NCI-H1694 treated with DMSO at 0.1 percent for 48 hours (cell line): ENCODE results near the gene KRT36.

Source experiments
- DNase-seq: peaks from one replicate; lab custom pipeline; 2025; lab: John Stamatoyannopoulos, UW

The KRT36 gene

DNA sequence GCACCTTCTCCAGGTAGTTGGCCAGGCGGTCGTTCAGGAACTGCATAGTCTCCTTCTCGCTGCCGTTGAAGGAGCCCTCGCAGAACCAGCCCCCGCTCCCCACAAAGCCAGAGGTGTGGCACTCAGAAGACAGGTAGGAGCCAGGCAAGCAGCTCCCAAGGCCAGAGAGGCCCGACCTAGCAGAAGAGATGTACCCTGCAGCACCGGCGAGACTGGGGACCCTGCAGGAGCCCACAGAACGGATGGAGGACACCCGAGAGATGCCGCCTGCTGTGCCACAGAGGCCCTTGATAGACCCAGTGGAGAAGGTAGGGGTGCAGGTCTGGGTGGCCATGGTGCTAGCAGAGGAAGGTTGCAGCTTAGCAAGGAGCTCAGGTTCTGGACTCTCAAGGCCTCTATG lies at the start of gene KRT36:
Gene KRT36, minus strand, starts transcription at position 380 of the 400 bp plus-strand sequence. Its CDS starts 46 bp downstream, at position 334.
- DNase-seq = no peak

DNA sequence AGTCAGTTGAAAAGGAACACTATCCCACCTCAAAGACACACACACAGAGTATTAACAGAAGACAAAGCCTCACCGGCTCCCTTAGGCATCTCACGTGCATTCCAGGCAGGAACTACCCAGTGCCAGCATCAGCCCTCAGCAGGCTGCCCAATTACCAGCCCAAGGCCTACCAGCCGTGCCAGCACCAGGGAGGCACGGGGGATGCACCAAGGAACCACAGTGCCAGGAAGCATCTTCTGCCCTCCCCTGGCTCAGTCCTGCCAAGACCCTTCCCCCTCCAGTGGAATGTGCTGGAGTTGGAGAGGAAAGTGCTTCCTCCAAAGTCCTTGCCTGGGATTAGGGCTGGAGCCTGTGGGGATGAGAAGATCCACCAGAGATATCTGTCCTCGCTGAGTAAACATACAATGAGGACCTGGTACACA lies 49.4 kb upstream of the KRT36 start:
- DNase-seq = no peak

DNA sequence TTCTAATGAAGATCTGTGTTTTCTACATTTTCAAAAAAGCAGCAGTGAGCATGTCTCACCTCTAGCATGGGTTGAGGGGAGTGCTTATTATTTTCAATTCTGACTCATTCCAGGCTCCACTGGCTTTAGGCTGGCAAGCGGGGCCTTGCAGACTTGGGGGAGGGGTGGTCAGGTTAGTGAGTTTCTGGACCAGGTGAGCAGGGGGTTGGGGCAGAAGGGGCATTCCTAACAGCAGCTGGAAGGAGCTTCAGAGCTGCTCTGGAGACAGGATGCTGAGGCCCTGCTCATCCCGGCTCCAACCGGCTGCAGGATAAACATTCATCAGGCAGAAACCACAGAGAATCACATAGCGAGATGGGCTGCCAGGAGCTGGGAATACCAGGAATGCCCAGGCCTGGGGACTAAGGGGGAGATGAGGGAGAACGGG lies 48.9 kb upstream of the KRT36 start:
- DNase-seq = no peak

DNA sequence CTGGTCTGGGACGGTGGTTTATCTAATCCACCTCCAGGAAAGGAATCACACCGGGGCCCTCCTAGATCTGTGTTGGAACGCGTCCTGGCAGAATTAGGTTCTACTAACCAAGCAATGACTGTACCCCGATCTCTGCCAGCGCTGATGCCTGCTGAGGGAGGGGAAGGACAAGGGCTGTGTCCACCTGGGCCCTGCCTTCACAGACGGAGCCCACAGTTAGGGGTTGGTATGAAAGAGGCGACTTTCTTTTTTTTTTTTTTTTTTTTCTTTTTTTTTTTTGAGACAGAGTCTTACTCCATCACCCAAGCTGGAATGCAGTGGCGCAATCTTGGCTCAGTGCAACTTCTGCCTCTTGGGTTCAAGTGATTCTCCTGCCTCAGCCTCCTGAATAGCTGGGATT lies 48.3 kb upstream of the KRT36 start:
- DNase-seq = no peak

DNA sequence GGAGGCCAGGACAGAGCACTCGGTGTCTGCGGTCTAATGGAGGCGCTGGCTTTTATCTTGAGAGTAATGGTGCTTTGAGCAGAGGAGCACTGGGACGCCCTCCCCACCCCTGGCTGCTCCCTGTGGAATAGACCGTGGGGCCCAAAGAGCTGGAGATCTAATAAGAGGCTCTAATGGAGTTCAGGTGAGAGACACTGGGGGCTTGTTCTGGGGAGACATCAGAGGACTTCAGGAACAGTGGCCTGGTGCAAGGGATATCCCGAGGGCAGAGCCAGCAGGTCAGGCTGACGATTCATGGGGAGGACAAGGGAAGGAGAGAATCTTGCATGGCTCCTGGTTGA lies 47.9 kb upstream of the KRT36 start:
- DNase-seq = no peak

DNA sequence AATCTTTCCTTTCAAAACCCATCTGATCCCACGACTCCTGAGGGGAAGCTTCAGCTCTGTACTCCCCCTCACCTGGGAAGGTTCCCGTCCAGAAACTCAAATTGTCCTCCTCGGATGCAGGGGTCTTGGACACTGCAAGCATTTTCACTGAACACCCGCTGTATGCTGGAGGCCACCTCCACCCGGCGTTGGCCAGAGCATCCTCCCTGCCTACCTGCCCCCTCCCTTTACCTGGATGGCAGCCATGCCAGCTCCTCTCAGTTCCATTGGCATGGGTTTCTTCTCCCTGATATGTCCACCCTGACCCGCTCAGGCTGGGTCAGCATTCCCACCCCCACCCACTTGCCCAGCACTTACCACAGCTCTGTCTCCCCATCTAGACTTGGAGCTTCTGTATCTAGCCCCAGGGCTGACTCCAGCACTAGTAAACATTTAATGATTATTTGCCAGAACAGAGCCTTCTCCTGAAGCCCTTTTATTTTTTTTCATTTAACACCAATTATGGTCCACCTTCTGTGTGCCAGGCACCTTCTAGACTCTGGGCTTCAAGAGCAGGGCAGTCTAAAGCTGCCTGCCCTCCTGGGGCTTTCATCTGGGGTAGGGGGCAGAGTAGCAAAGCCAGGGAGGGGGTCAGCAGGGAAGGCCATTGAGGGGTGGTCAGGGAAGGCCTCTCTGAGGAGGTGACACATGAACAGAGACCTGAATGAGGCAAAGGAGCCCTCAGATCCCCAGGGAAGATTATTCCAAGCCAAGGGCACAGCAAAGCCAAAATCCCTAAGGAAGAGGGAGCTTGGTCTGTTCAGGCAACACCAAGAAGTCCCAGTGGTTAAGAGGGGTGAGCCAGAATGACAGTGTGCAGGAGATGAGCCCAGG lies 47.3 kb upstream of the KRT36 start:
- no peak for DNase-seq

DNA sequence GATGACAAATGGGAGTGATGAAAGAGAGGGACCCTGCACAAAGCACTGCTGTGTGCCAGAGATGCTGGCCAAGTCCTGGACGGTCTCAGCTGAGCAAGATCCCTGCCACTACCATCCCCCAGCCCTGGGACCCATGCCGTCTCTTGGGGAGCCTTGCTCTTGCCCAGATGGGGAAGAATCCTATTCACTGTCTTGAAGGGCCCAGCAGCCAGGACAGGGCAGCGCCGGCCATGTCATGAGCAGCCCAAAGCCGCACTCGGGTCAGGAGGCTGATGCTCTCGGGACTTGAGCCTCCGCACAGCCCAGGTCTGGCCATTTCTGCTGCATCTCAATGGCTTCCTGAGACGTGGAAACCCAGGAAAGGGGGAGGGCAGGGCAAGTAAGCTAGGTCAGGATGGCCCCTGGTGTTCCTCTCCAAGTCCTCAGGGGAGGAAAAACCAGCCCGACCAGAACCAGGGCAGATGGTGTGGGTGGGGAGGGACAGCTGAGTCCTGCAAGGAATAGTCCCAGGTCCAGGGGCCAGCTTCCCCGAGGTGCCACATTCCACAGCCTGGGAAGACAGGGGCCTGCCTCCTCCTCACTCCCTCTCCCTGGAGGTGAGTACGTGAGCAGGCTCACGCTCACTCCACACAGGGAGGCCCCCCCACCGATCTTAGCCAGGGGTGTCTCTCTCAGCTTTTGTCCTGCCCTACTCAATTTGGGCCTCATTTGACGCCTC lies 46.2 kb upstream of the KRT36 start:
- no peak for DNase-seq

DNA sequence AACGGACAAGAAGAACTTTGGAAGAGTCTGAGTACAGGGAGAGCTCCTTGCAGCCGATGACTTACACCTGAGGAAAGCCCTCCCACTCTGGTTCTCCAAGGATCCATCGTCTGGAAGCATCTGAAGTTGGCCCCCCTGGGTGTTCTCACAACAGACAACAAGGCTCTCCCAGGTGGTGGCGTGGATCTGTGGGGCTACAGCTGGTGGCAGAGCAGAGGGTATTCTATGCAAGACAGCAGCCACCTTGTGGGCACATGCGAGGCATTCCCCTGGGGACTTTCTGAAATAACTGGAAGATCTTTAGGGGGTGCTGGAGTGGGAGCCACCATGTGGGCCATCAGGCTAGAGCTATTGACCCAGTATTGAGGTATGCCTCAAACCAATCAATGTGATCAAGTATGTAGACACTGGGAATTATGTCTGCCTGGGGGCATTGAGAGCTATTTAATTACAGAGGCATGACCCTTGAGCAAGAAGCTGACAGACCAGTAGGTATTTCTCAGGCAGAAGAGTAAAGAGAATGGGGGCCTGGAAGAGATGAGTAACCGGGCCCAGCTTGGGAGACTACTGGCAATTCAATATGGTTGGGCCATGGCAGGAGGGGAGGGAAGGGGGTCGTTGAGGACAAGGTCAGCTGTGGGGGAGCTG lies 45.3 kb upstream of the KRT36 start:
- no peak for DNase-seq

DNA sequence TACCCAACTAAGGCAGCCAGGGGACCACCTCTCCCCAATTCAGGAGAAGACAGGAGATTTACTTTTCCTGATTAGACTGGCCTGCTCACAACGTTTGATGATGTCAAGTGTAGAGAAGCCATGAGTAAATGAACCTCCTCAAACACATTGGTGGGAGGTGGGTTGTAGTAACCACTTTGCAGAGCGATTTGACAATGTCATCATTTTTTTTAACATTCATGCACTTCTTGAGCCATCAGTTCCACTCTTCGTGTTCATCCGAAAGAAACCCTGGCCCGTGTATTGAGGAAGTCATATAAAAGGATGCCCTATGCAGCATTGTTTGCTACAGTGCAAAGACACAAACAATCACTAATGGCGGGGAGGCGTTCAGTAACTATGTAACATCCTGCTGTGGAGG lies 43.9 kb upstream of the KRT36 start:
- DNase-seq = no peak

DNA sequence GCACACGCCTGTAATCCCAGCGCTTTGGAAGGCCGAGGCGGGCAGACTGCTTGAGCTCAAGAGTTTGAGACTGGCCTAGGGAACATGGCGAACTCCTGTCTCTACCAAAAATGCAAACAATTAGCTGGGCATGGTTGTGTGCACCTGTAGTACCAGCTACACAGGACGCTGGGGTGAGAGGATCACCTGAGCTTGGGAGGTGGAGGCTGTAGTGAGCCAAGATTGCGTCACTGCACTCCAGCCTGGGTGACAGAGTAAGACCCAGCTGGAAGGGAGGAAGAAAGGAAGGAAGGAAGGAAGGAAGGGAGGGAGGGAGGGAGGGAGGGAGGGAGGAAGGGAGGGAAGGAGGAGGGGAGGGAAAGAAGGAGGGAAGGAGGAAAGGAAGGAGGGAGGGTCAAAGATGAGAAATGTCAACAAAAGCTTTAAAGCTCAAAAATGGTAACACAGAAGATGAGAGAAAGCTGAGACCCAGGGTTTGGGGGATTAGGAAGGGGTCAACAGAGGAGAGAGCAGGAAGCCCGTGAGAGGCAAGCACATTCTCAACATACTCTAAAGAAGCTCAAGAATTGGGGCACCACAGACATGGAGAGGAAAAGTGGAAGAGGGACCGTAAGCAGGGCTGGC lies 43.3 kb upstream of the KRT36 start:
- DNase-seq = no peak

DNA sequence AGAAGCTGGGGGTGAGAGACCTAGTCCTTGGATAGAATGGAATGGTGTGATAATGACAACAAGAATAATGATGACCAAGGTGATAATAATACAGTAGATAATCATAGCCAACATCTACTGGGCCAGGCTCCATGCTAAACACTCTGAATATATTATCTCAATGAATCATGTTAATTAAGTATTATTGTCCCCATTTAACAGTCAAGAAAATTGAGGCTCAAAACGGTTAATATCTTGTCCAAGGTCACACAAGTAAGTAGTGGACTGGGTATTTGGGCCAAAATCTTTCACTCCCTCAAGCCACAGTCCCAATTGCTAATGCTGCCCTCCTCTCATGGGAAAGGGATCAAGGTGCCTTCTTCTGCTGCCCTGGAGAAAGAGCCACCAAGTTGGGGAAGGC lies 42.3 kb upstream of the KRT36 start:
- DNase-seq = no peak

DNA sequence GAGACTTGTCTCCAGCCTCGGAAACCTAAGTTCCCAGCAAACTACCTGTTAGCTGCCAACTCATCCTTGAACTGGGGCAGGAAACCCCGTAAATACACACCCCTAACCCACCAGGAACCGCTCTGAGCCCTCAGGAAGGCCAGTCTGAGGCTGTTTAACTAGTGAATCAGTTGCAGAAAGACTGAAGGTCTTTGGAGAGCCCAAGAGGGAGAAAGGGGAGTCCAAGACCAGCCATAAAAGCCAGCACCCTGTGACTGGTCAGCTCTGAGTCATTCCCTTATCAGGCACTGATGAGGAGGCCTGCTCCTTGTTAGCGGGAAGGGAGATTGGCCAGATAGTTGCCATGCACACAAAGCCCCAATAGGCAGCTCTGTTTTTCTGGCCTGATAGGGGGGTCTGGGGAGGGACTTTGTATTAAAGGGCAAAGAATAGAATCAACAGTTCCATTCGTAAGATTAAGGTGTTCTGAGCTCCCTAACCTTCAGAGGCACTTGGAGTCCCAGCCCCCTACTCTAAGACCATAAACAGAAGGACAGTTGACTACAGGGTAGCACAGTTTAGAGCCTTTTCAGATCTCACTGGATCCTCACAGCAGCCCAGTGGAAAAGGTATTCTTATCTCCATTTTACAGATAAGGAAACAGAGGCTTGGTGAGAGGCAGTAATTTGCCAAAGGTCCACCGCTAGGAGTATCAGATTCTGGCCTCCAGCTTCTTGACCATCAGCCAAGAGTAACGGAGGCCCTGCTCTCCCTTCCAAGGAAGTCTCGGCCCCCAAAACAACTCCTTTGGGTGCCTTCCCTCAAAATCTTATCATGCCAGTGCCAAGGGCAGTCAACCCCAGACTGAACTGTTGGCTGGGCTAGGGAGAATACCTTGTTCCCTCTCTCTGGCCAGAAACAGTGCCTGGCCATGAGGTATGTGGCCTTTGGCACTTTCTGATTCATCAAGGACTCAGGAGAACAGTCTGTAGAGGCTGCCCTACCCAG lies 40.6 kb upstream of the KRT36 start:
- DNase-seq = no peak

DNA sequence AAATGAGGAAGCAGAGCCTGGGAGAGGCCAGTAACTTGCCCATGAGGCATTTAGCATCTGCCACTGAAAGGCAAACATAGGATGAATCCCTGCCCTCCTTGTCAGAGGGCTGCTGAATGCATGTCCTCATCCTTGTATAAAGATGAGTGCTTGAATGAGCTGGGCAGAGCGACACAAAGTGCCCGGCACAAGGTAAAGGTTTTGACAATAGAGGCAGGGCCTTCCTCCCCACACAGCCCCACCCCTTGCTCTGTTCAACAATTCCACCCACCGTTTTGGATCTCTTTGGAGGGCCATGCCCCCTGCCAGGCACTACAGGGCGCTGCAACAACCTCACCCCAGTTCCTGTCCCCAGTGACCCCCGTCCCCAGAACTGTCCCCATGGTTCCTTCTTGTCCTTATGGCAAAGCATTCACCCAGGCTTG lies 39.8 kb upstream of the KRT36 start:
- no peak for DNase-seq

DNA sequence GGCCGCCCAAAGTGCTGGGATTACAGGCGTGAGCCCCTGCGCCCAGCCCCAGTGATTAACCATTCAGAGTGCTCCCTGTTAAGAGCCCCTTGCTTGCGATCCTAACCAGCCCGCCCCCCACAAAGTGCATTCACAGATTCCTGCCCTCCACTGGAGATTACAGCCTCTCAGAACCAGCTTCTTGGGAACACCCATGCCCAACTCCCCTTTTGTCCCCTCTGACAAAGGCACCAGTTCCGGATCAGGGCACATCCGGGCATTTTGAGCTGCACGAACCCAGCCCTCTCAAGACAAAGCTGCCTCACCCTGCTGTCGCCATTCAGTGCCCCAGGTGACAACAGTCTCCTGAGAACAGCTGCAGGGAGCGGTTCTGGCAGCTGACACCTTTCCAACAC lies 39.2 kb upstream of the KRT36 start:
- DNase-seq = peak; percentile 15

DNA sequence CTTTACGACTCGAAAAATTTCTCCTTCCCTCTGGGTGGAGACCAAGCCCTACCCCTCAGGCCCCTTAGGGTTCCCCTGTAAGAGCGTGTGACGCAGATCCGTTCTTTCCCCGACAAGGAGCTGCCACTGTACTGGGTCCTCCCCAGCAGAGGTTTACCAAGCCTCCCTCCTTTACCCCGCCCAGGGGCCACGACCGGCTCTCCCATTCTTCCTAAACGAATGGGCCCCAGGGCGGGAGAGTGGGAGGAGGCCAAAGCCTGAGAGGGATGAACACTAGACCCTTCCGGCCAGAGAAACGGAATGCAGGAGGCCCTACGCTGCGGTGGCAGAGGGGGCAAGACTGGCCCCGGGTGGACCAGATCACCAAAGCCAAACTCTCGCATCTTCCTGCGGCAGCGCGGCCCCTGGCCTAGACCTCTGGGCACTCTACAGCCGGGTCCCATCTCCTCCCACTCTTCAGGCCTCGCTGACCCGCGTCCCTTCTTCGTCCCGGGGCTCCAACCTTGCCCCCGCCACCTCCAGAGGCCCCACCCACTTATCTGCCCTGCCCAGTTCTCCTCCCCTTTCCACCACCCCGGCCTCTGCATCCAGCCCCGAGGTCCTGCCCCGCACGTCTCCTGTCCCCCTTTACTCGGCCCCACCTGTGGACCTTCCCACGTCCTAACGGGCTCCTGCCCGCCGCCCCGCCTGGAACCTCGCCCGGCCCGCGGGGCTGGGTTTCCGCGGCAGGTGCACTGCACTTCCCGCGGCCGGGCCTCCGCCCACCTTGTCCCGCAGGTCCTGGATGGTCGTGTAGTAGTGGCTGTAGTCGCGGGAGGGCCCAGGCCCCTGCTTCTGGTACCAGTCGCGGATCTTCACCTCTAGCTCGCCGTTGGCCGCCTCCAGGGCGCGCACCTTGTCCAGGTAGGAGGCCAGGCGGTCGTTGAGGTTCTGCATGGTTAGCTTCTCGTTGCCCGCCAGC lies 37.6 kb upstream of the KRT36 start:
- DNase-seq = no peak

DNA sequence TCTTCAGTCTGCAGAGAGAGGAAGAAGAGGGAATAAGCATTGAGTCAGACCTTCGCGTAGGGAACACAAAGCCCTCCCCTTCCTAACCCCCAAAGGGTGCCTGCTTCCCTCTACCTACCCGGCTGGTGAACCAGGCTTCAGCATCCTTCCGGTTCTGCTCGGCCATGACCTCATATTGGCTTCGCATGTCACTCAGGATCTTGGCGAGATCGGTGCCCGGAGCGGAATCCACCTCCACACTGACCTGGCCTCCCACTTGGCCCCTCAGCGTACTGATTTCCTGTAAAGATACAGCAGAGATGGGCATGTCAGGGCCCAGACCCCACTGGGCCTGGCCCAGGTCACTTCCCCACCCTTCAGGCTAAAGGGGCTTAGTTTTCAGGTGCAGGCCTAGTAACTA lies 34.6 kb upstream of the KRT36 start:
- DNase-seq = no peak

DNA sequence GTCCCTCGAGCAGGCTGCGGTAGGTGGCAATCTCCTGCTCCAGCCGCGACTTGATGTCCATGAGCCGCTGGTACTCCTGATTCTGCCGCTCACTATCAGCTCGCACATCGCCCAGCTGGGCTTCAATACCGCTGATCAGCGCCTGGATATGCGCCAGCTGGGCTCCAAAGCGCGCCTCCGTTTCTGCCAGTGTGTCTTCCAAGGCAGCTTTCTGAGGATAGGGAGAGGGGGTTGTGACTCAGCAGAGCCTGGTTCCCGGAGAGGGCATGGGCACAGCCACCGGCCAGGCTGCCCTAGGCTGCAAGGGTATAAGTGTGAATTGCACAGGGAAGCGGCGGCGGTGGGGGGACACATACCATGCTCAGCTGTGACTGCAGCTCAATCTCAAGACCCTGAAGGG lies 34.1 kb upstream of the KRT36 start:
- DNase-seq = peak; percentile 33

DNA sequence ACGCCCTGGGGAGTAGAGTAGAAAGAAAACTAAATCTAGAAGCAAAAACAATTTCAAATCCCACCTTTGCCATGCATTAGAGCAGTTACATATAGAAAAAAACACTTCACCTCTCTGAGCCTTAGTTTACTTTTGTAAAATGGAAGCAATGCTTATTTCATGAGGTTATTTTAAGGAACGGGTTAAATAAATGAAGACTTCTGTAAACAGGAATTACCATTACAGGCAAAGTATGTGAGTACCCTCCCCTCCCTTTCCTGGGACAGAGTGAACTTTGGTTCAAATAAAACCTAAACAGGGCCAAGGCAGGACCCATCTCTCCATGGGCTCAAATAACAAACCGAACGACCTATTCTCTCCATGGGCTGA lies 33.5 kb upstream of the KRT36 start:
- DNase-seq = no peak

DNA sequence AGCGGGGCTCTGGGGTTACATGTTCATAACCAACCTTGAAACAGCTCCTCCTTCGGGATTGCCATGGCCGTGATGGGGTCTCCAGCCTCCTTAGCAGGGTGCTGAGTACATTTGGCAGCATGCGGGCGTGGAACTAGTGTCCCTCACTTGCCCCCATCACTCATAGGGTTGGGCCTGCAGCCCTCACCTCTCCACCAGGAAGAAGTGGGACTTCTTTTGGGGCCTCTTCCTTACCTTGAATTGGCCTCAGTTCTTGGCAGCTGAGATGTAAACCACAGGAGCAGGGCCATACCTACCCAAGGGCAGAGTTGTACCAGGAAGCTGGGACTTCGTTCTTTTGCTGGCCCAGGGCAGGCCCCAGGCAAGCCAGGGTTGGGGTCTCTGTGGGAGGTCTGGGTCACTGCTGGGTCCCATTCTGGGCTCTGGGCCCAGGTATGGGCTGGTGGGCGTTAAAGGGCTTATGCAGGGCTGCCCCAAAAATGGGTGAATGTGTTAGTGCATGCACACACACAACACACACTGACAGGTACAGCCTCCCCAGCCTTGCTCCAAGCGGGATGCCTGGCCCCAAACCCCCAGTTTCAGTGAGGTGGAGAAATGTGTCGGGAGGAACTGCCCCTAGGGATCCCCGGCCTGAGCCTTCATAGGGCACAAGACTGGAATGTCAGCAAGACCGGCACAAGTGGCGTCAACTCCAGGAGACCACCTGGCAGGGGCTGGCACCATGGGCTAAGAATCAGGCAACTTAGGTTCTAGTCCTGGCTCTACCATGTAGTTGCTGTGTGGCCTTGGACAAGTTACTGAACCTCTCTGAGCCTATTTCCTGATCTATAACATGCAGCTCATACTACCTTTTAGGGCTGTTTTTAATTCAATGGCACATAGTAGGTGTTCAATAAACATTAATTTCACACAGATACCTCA lies 32.9 kb upstream of the KRT36 start:
- DNase-seq = no peak
